Activated CD4-positive, alpha-beta T cell treated with anti-CD3 and anti-CD28 coated beads for 36 hours (primary cell): Measurements from ENCODE around the gene HPF1. TPM values are rescaled to one million over a fixed set of nuclear protein-coding genes. Genes with fewer than 3 reads are reported as not detected.

Source experiments
- ATAC-seq: fragments of 200-7000 bp; cut with Tn5 transposase; one replicate; pipeline ENCODE4 v1.10.0; 2021; ENCODE audit warnings: mild to moderate bottlenecking, moderate library complexity
- CTCF ChIA-PET: fragments of 350-600 bp; sonication (Branson Sonifier 250); formaldehyde crosslinking; loops from one replicate; lab custom pipeline; 2021; ENCODE audit warnings: antibody characterized with exemption; lab: Charles Lee
- POLR2A ChIA-PET: fragments of 350-600 bp; sonication (Branson Sonifier 250); formaldehyde crosslinking; loops from one replicate; lab custom pipeline; 2021; ENCODE audit warnings: antibody characterized with exemption, inconsistent platforms; lab: Charles Lee
- DNase-seq: peaks from one replicate; pipeline ENCODE4 v3.0.0-alpha.2; 2020
- H3K27ac Mint-ChIP-seq: one replicate; pipeline ENCODE4 v1.8.0; 2021; ENCODE audit warnings: mixed read lengths
- H3K27me3 Mint-ChIP-seq: one replicate; pipeline ENCODE4 v1.8.0; 2021; ENCODE audit warnings: mixed read lengths
- H3K36me3 Mint-ChIP-seq: one replicate; pipeline ENCODE4 v1.8.0; 2021; ENCODE audit warnings: low read depth, mixed read lengths
- H3K4me1 Mint-ChIP-seq: one replicate; pipeline ENCODE4 v1.8.0; 2021; ENCODE audit warnings: mixed read lengths
- H3K4me3 Mint-ChIP-seq: one replicate; pipeline ENCODE4 v1.8.0; 2021; ENCODE audit warnings: mild to moderate bottlenecking, moderate library complexity, mixed read lengths
- H3K9me3 Mint-ChIP-seq: one replicate; pipeline ENCODE4 v1.8.0; 2021; ENCODE audit warnings: low read depth, mixed read lengths
- intact Hi-C, 2 experiments: fragments of 100-400 bp; cut with DNase I in 1 of 2; cut with micrococcal nuclease in 1 of 2; formaldehyde crosslinking; loops; one replicate each; pipeline versions ENCODE4 v1.14.2 to v1.15.1; 2022 to 2024; cut with DNase I, micrococcal nuclease
- total RNA-seq, 2 experiments: library from RNA; stranded (reverse); gene quantifications; one replicate each; pipeline ENCODE4 v1.2.3, GENCODE V29; 2021

The HPF1 gene
- total RNA-seq, 2 experiments from 2014 or later = 29.8 to 34.7 TPM

- intact Hi-C loops = no loop called here
- Mint-ChIP-seq H3K9me3 (no peaks in the 10 kb centered on the region), H3K4me3 (no peak overlapping the region), H3K4me1 (no peaks in the 10 kb centered on the region), H3K27me3 (no peaks in the 10 kb centered on the region), H3K36me3 (peaks cover 16% of the 10 kb centered on the region), H3K27ac (no peak overlapping the region)
- DNase-seq (no peak), ATAC-seq (no peak)
- POLR2A ChIA-PET = no interaction called here
- CTCF ChIA-PET = no interaction called here
Observed at GRCh38 chr4:169730564-169730963, 27.2 kb downstream of the HPF1 start.

- Mint-ChIP-seq H3K4me1 (no peaks in the 10 kb centered on the region), H3K27me3 (no peaks in the 10 kb centered on the region), H3K4me3 (no peak overlapping the region), H3K27ac (no peak overlapping the region), H3K9me3 (no peaks in the 10 kb centered on the region), H3K36me3 (peaks cover 10% of the 10 kb centered on the region)
- CTCF ChIA-PET = interaction anchor here (0.8 to 1.0 kb wide), 2 partner anchors 14 to 114 kb away, joined by 3 to 4 read pairs; no protein-coding TSS in a partner anchor
- POLR2A ChIA-PET = no interaction called here
- ATAC-seq = no peak
- intact Hi-C loops = no loop called here
- no peak for DNase-seq
Observed at GRCh38 chr4:169727616-169728015, 30.1 kb downstream of the HPF1 start.

- peaks cover 11% of the 10 kb centered on the region for H3K4me1 Mint-ChIP-seq
- H3K36me3 Mint-ChIP-seq = peaks cover 7% of the 10 kb centered on the region
- H3K27ac Mint-ChIP-seq = no peak overlapping the region
- POLR2A ChIA-PET = no interaction called here
- H3K9me3 Mint-ChIP-seq = no peaks in the 10 kb centered on the region
- H3K27me3 Mint-ChIP-seq = no peaks in the 10 kb centered on the region
- ATAC-seq (peak; percentile 12), DNase-seq (no peak)
- CTCF ChIA-PET = no interaction called here
- no peak overlapping the region for H3K4me3 Mint-ChIP-seq
- intact Hi-C loops = no loop called here
Observed at GRCh38 chr4:169724260-169724659, 33.5 kb downstream of the HPF1 start.

GRCh38 chr4:169723207-169723965 is 34.4 kb downstream of the HPF1 start:
- Mint-ChIP-seq H3K36me3 (peaks cover 7% of the 10 kb centered on the region), H3K27me3 (no peaks in the 10 kb centered on the region), H3K4me3 (no peak overlapping the region), H3K9me3 (no peaks in the 10 kb centered on the region), H3K4me1 (peaks cover 11% of the 10 kb centered on the region), H3K27ac (no peak overlapping the region)
- ATAC-seq = no peak
- POLR2A ChIA-PET = interaction anchor here (0.6 kb wide), 1 partner anchor 104 kb away, joined by 5 read pairs; no protein-coding TSS in a partner anchor
- CTCF ChIA-PET = interaction anchor here (0.7 kb wide), 1 partner anchor 109 kb away, joined by 4 read pairs; no protein-coding TSS in a partner anchor
- intact Hi-C loops = loop anchor here (2.0 kb wide), 1 partner anchor 111 kb away; the partner anchor contains the start of gene NEK1 (in 2 of the 2)
- DNase-seq = peak; percentile 20

- ChIA-PET POLR2A (no interaction called here), CTCF (interaction anchor here (1.4 to 1.7 kb wide), 2 partner anchors 15 to 107 kb away, joined by 3 read pairs; no protein-coding TSS in a partner anchor)
- H3K9me3 Mint-ChIP-seq = no peaks in the 10 kb centered on the region
- ATAC-seq = peak; percentile 33
- no peak for DNase-seq
- no peak overlapping the region for H3K4me3 Mint-ChIP-seq
- peaks cover 15% of the 10 kb centered on the region for H3K36me3 Mint-ChIP-seq
- H3K4me1 Mint-ChIP-seq = peaks cover 11% of the 10 kb centered on the region
- H3K27me3 Mint-ChIP-seq = no peaks in the 10 kb centered on the region
- intact Hi-C loops = no loop called here
- H3K27ac Mint-ChIP-seq = peak overlapping the region; percentile 51
Observed at GRCh38 chr4:169720529-169720928, 37.2 kb downstream of the HPF1 start.

GRCh38 chr4:169716677-169717076 is 41.1 kb downstream of the HPF1 start:
- CTCF ChIA-PET = interaction anchor here (1.2 kb wide), 1 partner anchor 103 kb away, joined by 3 read pairs; no protein-coding TSS in a partner anchor
- peaks cover 31% of the 10 kb centered on the region for H3K36me3 Mint-ChIP-seq
- POLR2A ChIA-PET = no interaction called here

GRCh38 chr4:169715826-169716225 is 41.9 kb downstream of the HPF1 start:
- POLR2A ChIA-PET = no interaction called here
- H3K9me3 Mint-ChIP-seq = no peaks in the 10 kb centered on the region
- no peak overlapping the region for H3K4me3 Mint-ChIP-seq
- CTCF ChIA-PET = no interaction called here
- no peak overlapping the region for H3K27ac Mint-ChIP-seq
- H3K27me3 Mint-ChIP-seq = no peaks in the 10 kb centered on the region
- peaks cover 31% of the 10 kb centered on the region for H3K36me3 Mint-ChIP-seq
- ATAC-seq (no peak), DNase-seq (no peak)
- peaks cover 18% of the 10 kb centered on the region for H3K4me1 Mint-ChIP-seq
- intact Hi-C loops = no loop called here

More at GRCh38 chr4:169716677-169717076, 41.1 kb downstream of the HPF1 start:
- H3K4me1 Mint-ChIP-seq = peaks cover 18% of the 10 kb centered on the region
- intact Hi-C loops = no loop called here
- DNase-seq (no peak), ATAC-seq (no peak)
- no peaks in the 10 kb centered on the region for H3K9me3 Mint-ChIP-seq
- H3K27ac Mint-ChIP-seq = no peak overlapping the region
- H3K4me3 Mint-ChIP-seq = no peak overlapping the region
- H3K27me3 Mint-ChIP-seq = no peaks in the 10 kb centered on the region

- peaks cover 14% of the 10 kb centered on the region for H3K36me3 Mint-ChIP-seq
- POLR2A ChIA-PET = no interaction called here
- DNase-seq = no peak
- CTCF ChIA-PET = no interaction called here
- no peak overlapping the region for H3K27ac Mint-ChIP-seq
- ATAC-seq = no peak
- no peak overlapping the region for H3K4me3 Mint-ChIP-seq
- no peaks in the 10 kb centered on the region for H3K9me3 Mint-ChIP-seq
- H3K27me3 Mint-ChIP-seq = no peaks in the 10 kb centered on the region
- H3K4me1 Mint-ChIP-seq = peaks cover 6% of the 10 kb centered on the region
- intact Hi-C loops = no loop called here
Observed at GRCh38 chr4:169707958-169708643, 49.6 kb downstream of the HPF1 start.

- Mint-ChIP-seq H3K36me3 (peaks cover 31% of the 10 kb centered on the region), H3K4me3 (no peak overlapping the region), H3K27ac (no peak overlapping the region), H3K4me1 (no peaks in the 10 kb centered on the region), H3K9me3 (no peaks in the 10 kb centered on the region), H3K27me3 (no peaks in the 10 kb centered on the region)
- DNase-seq (no peak), ATAC-seq (no peak)
- intact Hi-C loops = no loop called here
- ChIA-PET POLR2A (no interaction called here), CTCF (interaction anchor here (1.5 kb wide), 1 partner anchor 11 kb away, joined by 3 read pairs; no protein-coding TSS in a partner anchor)
Observed at GRCh38 chr4:169698331-169698730, 59.4 kb downstream of the HPF1 start.

- ATAC-seq (no peak), DNase-seq (no peak)
- ChIA-PET CTCF (no interaction called here), POLR2A (no interaction called here)
- H3K9me3 Mint-ChIP-seq = no peaks in the 10 kb centered on the region
- peaks cover 15% of the 10 kb centered on the region for H3K4me1 Mint-ChIP-seq
- no peak overlapping the region for H3K4me3 Mint-ChIP-seq
- H3K27ac Mint-ChIP-seq = no peak overlapping the region
- H3K36me3 Mint-ChIP-seq = peaks cover 18% of the 10 kb centered on the region
- no peaks in the 10 kb centered on the region for H3K27me3 Mint-ChIP-seq
- intact Hi-C loops = no loop called here
Observed at GRCh38 chr4:169690787-169691186, 67.0 kb downstream of the HPF1 start.

GRCh38 chr4:169689681-169690080 is 68.1 kb downstream of the HPF1 start:
- H3K27ac Mint-ChIP-seq = no peak overlapping the region
- ATAC-seq = no peak
- POLR2A ChIA-PET = no interaction called here
- no peaks in the 10 kb centered on the region for H3K27me3 Mint-ChIP-seq
- no peak for DNase-seq
- intact Hi-C loops = no loop called here
- H3K4me3 Mint-ChIP-seq = no peak overlapping the region
- CTCF ChIA-PET = interaction anchor here (1.2 kb wide), 1 partner anchor 23 kb away, joined by 3 read pairs; no protein-coding TSS in a partner anchor
- H3K4me1 Mint-ChIP-seq = peaks cover 15% of the 10 kb centered on the region
- H3K9me3 Mint-ChIP-seq = no peaks in the 10 kb centered on the region
- H3K36me3 Mint-ChIP-seq = peaks cover 18% of the 10 kb centered on the region
